ENCODE data around the gene PTPRD. TPM values are rescaled to one million over a fixed set of nuclear protein-coding genes. Genes with fewer than 3 reads are reported as not detected.

The PTPRD gene
- polyA plus RNA-seq, 1 experiment = 0.39 TPM

GRCh38 chr9:8962084-8962483 lies 1650.7 kb downstream of the PTPRD start:
- ChIA-PET POLR2A (no interaction called here), CTCF (no interaction called here)
- Histone ChIP-seq H3K27me3 (ENCODE audit: control insufficient read depth, insufficient read depth, low read length) (no peaks in the 10 kb centered on the region), H3K4me3 (ENCODE audit: low read depth, low read length) (no peak overlapping the region), H3K36me3 (ENCODE audit: control insufficient read depth, insufficient read depth, low read length) (no peaks in the 10 kb centered on the region)
- DNase-seq (ENCODE audit: low read depth) = no peak
- no peak for TF ChIP-seq CTCF (IDR thresholded peaks at IDR 0.05; ENCODE audit: insufficient read depth, low read depth, low read length)

- CTCF ChIA-PET = no interaction called here
- no peak for DNase-seq (ENCODE audit: low read depth)
- no peaks in the 10 kb centered on the region for H3K27me3 ChIP-seq (ENCODE audit: control insufficient read depth, insufficient read depth, low read length)
- no peaks in the 10 kb centered on the region for H3K36me3 ChIP-seq (ENCODE audit: control insufficient read depth, insufficient read depth, low read length)
- no peak overlapping the region for H3K4me3 ChIP-seq (ENCODE audit: low read depth, low read length)
- TF ChIP-seq CTCF (IDR thresholded peaks at IDR 0.05; ENCODE audit: insufficient read depth, low read depth, low read length) = no peak
- POLR2A ChIA-PET = no interaction called here
These were observed 1651.5 kb downstream of the PTPRD start for GRCh38 chr9:8961186-8961851.

DNA sequence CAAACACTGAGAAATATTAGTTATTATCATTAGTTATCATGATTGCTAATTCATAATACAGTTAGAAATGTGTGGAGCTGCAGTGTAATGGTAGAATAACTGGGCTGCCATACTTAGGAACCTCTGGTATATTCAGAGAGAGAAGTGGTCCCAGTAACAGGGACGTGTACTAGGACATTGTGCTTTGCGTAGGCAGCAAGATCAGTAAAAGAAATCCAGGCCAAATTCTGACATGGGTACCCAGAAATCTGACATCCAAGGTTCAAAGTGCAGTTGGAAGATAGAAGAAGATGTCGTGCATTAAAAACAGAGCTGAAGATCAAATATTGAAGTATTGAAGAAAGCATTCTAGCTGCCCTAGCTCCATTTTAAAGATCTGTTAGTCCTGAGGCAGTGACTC lies 1652.5 kb downstream of the PTPRD start:
- DNase-seq (ENCODE audit: low read depth) = no peak
- no peaks in the 10 kb centered on the region for H3K27me3 ChIP-seq (ENCODE audit: control insufficient read depth, insufficient read depth, low read length)
- ChIA-PET POLR2A (no interaction called here), CTCF (no interaction called here)
- no peak overlapping the region for H3K4me3 ChIP-seq (ENCODE audit: low read depth, low read length)
- H3K36me3 ChIP-seq (ENCODE audit: control insufficient read depth, insufficient read depth, low read length) = no peaks in the 10 kb centered on the region
- no peak for TF ChIP-seq CTCF (IDR thresholded peaks at IDR 0.05; ENCODE audit: insufficient read depth, low read depth, low read length)

GRCh38 chr9:8958358-8958757 lies 1654.4 kb downstream of the PTPRD start:
- Histone ChIP-seq H3K4me3 (ENCODE audit: low read depth, low read length) (no peak overlapping the region), H3K27me3 (ENCODE audit: control insufficient read depth, insufficient read depth, low read length) (no peaks in the 10 kb centered on the region), H3K36me3 (ENCODE audit: control insufficient read depth, insufficient read depth, low read length) (no peaks in the 10 kb centered on the region)
- ChIA-PET CTCF (no interaction called here), POLR2A (no interaction called here)
- no peak for DNase-seq (ENCODE audit: low read depth)
- TF ChIP-seq CTCF (IDR thresholded peaks at IDR 0.05; ENCODE audit: insufficient read depth, low read depth, low read length) = no peak

DNA sequence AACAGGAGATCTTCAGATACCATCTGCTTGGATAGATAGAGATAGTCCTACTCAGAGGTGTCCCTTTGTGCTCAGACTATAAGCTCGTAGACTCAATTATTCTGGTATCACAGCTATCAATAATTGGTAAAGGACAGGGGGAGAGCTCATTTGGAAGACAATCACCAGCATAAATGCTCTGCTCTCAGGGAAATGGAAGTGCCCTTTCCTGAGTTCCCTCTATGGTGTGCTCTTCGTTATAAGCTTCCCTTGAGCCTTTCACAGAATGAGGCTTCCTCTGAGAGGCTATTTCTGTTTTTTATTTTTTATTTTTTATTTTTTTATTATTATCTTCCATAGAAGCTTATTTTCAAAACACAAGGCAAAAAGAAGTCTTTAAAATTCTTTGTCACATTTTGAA lies 1657.5 kb downstream of the PTPRD start:
- H3K4me3 ChIP-seq (ENCODE audit: low read depth, low read length) = no peak overlapping the region
- no peaks in the 10 kb centered on the region for H3K36me3 ChIP-seq (ENCODE audit: control insufficient read depth, insufficient read depth, low read length)
- no peak for TF ChIP-seq CTCF (IDR thresholded peaks at IDR 0.05; ENCODE audit: insufficient read depth, low read depth, low read length)
- ChIA-PET CTCF (no interaction called here), POLR2A (no interaction called here)
- no peak for DNase-seq (ENCODE audit: low read depth)
- H3K27me3 ChIP-seq (ENCODE audit: control insufficient read depth, insufficient read depth, low read length) = no peaks in the 10 kb centered on the region
